Upper lobe of left lung (tissue), 6 donors: ENCODE data around the gene CACNA1A. TPM values are rescaled to one million over a fixed set of nuclear protein-coding genes. Genes with fewer than 3 reads are reported as not detected.

Source experiments
- ATAC-seq, 2 donors: fragments of 200-7000 bp; cut with Tn5 transposase; one replicate each; pipeline ENCODE4 v1.9.1; 2022; ENCODE audit warnings: mild to moderate bottlenecking in 2 of 2, moderate library complexity in 2 of 2; ENCODE audit not compliant: low FRiP score in 2 of 2
- DNase-seq, 2 donors: peaks; one replicate each; pipeline ENCODE4 v3.0.0-alpha.2; 2019 to 2020
- H3K27ac ChIP-seq, 4 donors: fragments of 200-600 bp; sonication (generic); one replicate each; pipeline ENCODE4 v1.5.1; 2016 to 2019
- H3K27me3 ChIP-seq, 4 donors: fragments of 200-600 bp; sonication (generic); one replicate each; pipeline ENCODE4 v1.5.1; 2017 to 2019
- H3K36me3 ChIP-seq, 4 donors: fragments of 200-600 bp; sonication (generic); one replicate each; pipeline ENCODE4 v1.5.1; 2016 to 2019
- H3K4me1 ChIP-seq, 4 donors: fragments of 200-600 bp; sonication (generic); one replicate each; pipeline ENCODE4 v1.5.1; 2018 to 2019
- H3K4me3 ChIP-seq, 4 donors: fragments of 200-600 bp; sonication (generic); one replicate each; pipeline ENCODE4 v1.5.1; 2017 to 2019; ENCODE audit warnings: mild to moderate bottlenecking in 2 of 4, moderate library complexity in 1 of 4
- H3K9me3 ChIP-seq, 4 donors: fragments of 200-600 bp; sonication (generic); one replicate each; pipeline ENCODE4 v1.5.1; 2018 to 2019
- EP300 ChIP-seq, 4 donors: sonication (generic); formaldehyde crosslinking; IDR thresholded peaks; one replicate each; pipeline ENCODE4 v1.5.1; 2017; ENCODE audit warnings: antibody characterized with exemption in 4 of 4, control low read depth in 2 of 4
- POLR2A ChIP-seq, 4 donors: fragments of 450-650 bp; IDR thresholded peaks; one replicate each; pipeline ENCODE4 v1.5.1; 2016 to 2017; ENCODE audit warnings: antibody characterized with exemption in 4 of 4, mild to moderate bottlenecking in 2 of 4
- POLR2AphosphoS5 ChIP-seq, 2 donors: sonication (generic); formaldehyde crosslinking; IDR thresholded peaks; one replicate each; pipeline ENCODE4 v1.5.1; 2017; ENCODE audit warnings: antibody characterized with exemption in 2 of 2
- WGBS, 2 donors: methylation state at CpG; one replicate each; pipeline ENCODE4 v1.1.5; 2017 to 2018; 5-methylcytosine and 5-hydroxymethylcytosine counted together
- total RNA-seq, 6 donors: library from RNA; depleted of rRNA in 4 of 6; stranded (reverse); fragments of >200 nt in 4 of 6; gene quantifications; one replicate each; pipeline versions ENCODE4 v1.1.0 to v1.2.1, GENCODE V29; 2016 to 2021
- TF ChIP-seq, protein P1 (sequence below), 6 experiments: fragments of 450-650 bp in 4 of 6; fragments of 200-600 bp in 2 of 6; sonication (generic) in 2 of 6; IDR thresholded peaks; one replicate each; pipeline ENCODE4 v1.5.1; 2016 to 2019; ENCODE audit warnings: antibody characterized with exemption in 6 of 6
- donor health status: DM: no; HTN: no; CAD: no; lungs with moderate emphysema.
- donor health status: DM: no; HTN: yes; CAD: no; lungs with severe emphysema.

The CACNA1A gene
- total RNA-seq, 6 donors from 2014 or later = 0.29 to 0.69 (median 0.67) TPM; not detected in 1

DNA sequence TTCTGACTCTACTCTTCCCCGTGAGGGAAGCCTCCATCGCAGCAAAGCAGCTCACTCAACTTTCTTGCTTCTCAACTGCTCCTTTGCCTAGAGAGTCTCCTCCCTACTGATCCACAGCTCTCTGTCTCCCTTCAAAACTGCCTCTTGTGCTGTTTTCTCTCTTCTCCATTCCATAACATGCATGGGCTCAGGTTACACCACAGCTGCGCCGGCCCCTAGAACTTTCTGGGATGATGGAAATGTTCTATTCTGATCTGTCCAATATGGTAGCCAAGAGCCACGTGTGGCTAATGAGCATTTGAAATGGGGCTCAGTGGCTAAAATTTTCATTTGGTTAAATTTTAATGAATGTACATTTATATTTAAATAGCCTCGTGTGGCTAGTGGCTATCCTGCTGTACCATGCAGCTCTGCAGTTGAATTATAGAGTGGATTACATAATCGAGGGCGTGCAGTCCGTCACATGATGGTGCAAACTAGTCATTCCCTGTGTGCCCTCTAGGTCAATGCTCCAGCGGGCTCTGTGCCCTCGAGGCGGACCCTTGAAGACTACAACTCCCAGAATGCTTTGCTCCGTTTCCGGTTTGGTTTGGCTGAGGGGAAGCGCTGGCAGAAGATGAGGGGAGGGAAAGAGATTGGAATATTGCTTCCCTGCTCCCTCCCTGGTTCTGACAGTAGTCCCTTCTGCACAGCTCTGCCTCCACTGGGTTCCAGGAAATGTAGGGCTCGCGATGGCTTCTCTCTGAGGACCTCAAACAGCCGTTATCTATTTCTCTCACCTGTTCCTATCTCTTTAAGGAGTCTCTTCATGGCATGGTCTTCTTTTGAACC, 109.8 kb downstream of the CACNA1A start:
- Histone ChIP-seq H3K4me3 (no peak overlapping the region), H3K27ac (no peak overlapping the region), H3K4me1 (peaks cover 0 to 8% (median 0%) of the 10 kb centered on the region in 4 donors), H3K9me3 (peaks cover 0 to 7% (median under 1%) of the 10 kb centered on the region in 4 donors), H3K36me3 (no peaks in the 10 kb centered on the region), H3K27me3 (no peaks in the 10 kb centered on the region)
- 32 to 41% methylated on average over 15 to 18 of the region's 18 CpGs for WGBS, 2 donors
- DNase-seq (peak in 1 of 2 donors; percentile 54), ATAC-seq (peak; percentile 37 to 77)
- TF ChIP-seq EP300 (IDR thresholded peaks at IDR 0.05) (no peak), POLR2AphosphoS5 (IDR thresholded peaks at IDR 0.05) (no peak)
- TF ChIP-seq, protein P1, sequence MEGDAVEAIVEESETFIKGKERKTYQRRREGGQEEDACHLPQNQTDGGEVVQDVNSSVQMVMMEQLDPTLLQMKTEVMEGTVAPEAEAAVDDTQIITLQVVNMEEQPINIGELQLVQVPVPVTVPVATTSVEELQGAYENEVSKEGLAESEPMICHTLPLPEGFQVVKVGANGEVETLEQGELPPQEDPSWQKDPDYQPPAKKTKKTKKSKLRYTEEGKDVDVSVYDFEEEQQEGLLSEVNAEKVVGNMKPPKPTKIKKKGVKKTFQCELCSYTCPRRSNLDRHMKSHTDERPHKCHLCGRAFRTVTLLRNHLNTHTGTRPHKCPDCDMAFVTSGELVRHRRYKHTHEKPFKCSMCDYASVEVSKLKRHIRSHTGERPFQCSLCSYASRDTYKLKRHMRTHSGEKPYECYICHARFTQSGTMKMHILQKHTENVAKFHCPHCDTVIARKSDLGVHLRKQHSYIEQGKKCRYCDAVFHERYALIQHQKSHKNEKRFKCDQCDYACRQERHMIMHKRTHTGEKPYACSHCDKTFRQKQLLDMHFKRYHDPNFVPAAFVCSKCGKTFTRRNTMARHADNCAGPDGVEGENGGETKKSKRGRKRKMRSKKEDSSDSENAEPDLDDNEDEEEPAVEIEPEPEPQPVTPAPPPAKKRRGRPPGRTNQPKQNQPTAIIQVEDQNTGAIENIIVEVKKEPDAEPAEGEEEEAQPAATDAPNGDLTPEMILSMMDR (IDR thresholded peaks at IDR 0.05) = peak in 1 of 6 experiments; percentile 15

DNA sequence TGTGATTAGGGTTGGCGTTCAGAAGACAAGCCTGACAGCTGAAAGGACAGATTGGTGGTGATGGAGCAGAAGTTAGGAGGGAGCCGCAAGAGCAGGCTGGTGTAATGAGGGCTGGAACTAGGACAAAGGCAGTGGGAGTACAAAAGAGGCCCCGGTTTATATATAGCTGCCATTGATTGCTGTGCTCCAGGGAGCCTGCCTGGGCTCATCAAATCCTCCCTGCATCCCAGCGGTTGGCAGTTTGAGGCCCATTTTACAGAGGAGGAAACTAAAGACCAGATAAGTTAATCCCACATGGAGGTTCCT, 123.7 kb downstream of the CACNA1A start:
- DNase-seq (no peak), ATAC-seq (no peak)
- TF ChIP-seq, protein P1 (IDR thresholded peaks at IDR 0.05) = no peak
- TF ChIP-seq EP300 (IDR thresholded peaks at IDR 0.05) = no peak
- TF ChIP-seq POLR2AphosphoS5 (IDR thresholded peaks at IDR 0.05) = no peak
- TF ChIP-seq POLR2A (IDR thresholded peaks at IDR 0.05) = no peak
- Histone ChIP-seq H3K4me3 (no peak overlapping the region), H3K9me3 (no peaks in the 10 kb centered on the region), H3K27ac (no peak overlapping the region), H3K27me3 (no peaks in the 10 kb centered on the region), H3K4me1 (no peaks in the 10 kb centered on the region), H3K36me3 (no peaks in the 10 kb centered on the region)
- 87 to 88% methylated on average over 4 of the region's 4 CpGs for WGBS, 2 donors

DNA sequence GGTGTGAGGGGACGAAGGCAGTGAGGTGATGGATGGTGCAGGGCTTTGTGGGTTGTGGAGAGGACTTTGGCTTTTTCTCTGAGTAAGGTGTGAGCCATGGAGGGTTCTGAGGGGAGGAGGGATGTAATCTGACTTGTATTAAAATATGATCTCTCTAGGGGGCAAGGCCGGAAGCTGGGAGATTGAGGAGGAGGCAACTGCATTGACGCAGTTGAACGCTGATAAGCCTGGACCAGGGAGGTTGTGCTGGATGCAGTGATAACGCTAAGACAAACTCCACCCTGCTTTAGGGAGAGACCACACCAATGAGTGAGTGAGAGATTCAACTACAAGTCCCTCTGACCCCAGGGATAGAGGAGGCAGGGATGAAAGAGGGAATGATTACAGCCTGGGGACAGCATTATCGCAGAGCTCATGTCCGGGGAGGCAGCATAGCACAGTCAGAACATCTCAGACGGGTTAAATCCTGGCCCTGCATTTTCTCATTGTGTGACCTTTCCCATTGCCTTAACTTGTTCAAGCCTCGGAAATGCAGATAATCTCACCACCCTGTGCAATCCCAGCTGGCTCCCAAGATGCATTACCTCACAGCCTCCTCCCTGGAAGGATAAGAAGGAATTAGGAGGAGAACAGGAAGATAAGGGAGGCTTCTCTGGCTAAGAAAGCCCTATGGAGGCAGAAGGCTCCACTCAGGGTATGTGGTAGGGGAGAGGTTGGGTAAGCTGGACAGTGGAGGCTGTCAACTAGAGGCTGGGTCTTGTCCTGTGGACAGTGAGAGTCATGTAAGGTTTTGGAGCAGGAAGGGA, 124.2 kb downstream of the CACNA1A start:
- Histone ChIP-seq H3K27me3 (no peaks in the 10 kb centered on the region), H3K4me1 (no peaks in the 10 kb centered on the region), H3K4me3 (no peak overlapping the region), H3K27ac (no peak overlapping the region), H3K9me3 (no peaks in the 10 kb centered on the region), H3K36me3 (no peaks in the 10 kb centered on the region)
- ATAC-seq = peak; percentile 49 to 68
- no peak for DNase-seq
- TF ChIP-seq, protein P1 (IDR thresholded peaks at IDR 0.05) = no peak
- TF ChIP-seq POLR2A (IDR thresholded peaks at IDR 0.05) (no peak), EP300 (IDR thresholded peaks at IDR 0.05) (no peak), POLR2AphosphoS5 (IDR thresholded peaks at IDR 0.05) (no peak)
- WGBS, 2 donors = 75 to 77% methylated on average over 9 of the region's 9 CpGs

DNA sequence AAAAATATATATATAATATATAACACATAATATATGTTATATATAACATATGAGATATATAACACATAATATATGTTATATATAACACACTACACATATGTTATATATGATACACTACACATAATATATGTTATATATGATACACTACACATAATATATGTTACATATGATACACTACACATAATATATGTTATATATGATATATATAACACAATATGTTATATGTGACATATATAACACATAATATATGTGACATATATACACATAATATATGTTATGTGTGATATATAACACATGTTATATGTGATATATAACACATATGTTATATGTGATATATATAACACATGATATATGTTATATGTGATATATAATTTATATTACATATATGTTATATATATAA, 129.7 kb downstream of the CACNA1A start:
- no peaks in the 10 kb centered on the region for H3K4me1 ChIP-seq
- no peak overlapping the region for H3K27ac ChIP-seq
- TF ChIP-seq, protein P1 (IDR thresholded peaks at IDR 0.05) = no peak
- TF ChIP-seq POLR2AphosphoS5 (IDR thresholded peaks at IDR 0.05) (no peak), POLR2A (IDR thresholded peaks at IDR 0.05) (no peak), EP300 (IDR thresholded peaks at IDR 0.05) (no peak)
- H3K9me3 ChIP-seq = peaks cover 0 to 9% (median 0%) of the 10 kb centered on the region in 4 donors
- no peaks in the 10 kb centered on the region for H3K36me3 ChIP-seq
- DNase-seq (no peak), ATAC-seq (no peak)
- no peak overlapping the region for H3K4me3 ChIP-seq
- no peaks in the 10 kb centered on the region for H3K27me3 ChIP-seq
